ENCODE data around the gene NCL. TPM values are rescaled to one million over a fixed set of nuclear protein-coding genes. Genes with fewer than 3 reads are reported as not detected.
A peak's percentile ranks its signal among the peaks of the same experiment; 100 is the strongest.

NCL gene
- total RNA-seq, 1 donor, result 92.6 TPM

GRCh38 chr2:231482806-231483391 lies 18.6 kb upstream of the NCL start:
- H3K36me3 ChIP-seq (ENCODE audit: insufficient read depth, low read length), result no peaks in the 10 kb centered on the region
- H2AFZ ChIP-seq (ENCODE audit: low read length), result peak overlapping the region; percentile 90
- peak; percentile 99 for DNase-seq (ENCODE audit: insufficient read length, low spot score, missing footprints)
- H3K79me2 ChIP-seq (ENCODE audit: insufficient read depth, low read length), result no peaks in the 10 kb centered on the region
- peak overlapping the region; percentile 69 for H3K4me3 ChIP-seq (ENCODE audit: insufficient read depth, low read length)
- peak overlapping the region; percentile 38 for H3K27ac ChIP-seq (ENCODE audit: low read depth, low read length)
- H3K9me3 ChIP-seq (ENCODE audit: low read depth, low read length), result no peaks in the 10 kb centered on the region
- H3K4me2 ChIP-seq (ENCODE audit: insufficient read depth, low read length), result peak overlapping the region; percentile 66
- H3K27me3 ChIP-seq (ENCODE audit: insufficient read depth, low read length), result no peaks in the 10 kb centered on the region
- H3K4me1 ChIP-seq (ENCODE audit: insufficient read depth, low read length), result no peaks in the 10 kb centered on the region
- TF ChIP-seq, protein P1, sequence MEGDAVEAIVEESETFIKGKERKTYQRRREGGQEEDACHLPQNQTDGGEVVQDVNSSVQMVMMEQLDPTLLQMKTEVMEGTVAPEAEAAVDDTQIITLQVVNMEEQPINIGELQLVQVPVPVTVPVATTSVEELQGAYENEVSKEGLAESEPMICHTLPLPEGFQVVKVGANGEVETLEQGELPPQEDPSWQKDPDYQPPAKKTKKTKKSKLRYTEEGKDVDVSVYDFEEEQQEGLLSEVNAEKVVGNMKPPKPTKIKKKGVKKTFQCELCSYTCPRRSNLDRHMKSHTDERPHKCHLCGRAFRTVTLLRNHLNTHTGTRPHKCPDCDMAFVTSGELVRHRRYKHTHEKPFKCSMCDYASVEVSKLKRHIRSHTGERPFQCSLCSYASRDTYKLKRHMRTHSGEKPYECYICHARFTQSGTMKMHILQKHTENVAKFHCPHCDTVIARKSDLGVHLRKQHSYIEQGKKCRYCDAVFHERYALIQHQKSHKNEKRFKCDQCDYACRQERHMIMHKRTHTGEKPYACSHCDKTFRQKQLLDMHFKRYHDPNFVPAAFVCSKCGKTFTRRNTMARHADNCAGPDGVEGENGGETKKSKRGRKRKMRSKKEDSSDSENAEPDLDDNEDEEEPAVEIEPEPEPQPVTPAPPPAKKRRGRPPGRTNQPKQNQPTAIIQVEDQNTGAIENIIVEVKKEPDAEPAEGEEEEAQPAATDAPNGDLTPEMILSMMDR (IDR thresholded peaks at IDR 0.05; ENCODE audit: extremely low read depth, low read depth, low read length), result peak; percentile 75
- H4K20me1 ChIP-seq (ENCODE audit: insufficient read depth, low read length), result no peaks in the 10 kb centered on the region

DNA sequence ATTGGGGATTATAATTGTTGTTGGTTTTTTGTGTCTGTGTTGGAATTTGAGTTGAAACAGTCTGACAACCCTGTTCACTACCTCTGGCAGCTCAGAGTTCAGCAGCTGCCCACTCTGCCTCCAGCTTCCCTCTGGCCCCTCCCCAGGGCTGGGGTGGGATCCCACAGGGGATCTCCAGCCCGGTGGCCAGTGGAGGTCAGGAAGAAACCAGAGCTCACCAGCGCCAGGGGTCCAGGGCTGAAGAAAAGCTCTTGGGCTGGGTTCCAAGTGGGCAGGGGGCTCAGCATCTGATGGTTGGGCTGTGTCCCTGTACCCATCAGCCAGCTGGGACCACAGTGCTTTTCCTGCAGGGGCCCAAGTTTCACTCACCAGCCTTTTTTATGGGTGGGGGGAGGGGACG lies 16.5 kb upstream of the NCL start:
- Histone ChIP-seq H3K36me3 (ENCODE audit: insufficient read depth, low read length) (no peaks in the 10 kb centered on the region), H2AFZ (ENCODE audit: low read length) (no peak overlapping the region), H3K27ac (ENCODE audit: low read depth, low read length) (no peak overlapping the region), H3K9me3 (ENCODE audit: low read depth, low read length) (no peaks in the 10 kb centered on the region), H3K4me2 (ENCODE audit: insufficient read depth, low read length) (no peak overlapping the region), H4K20me1 (ENCODE audit: insufficient read depth, low read length) (no peaks in the 10 kb centered on the region), H3K79me2 (ENCODE audit: insufficient read depth, low read length) (no peaks in the 10 kb centered on the region), H3K4me3 (ENCODE audit: insufficient read depth, low read length) (no peak overlapping the region), H3K4me1 (ENCODE audit: insufficient read depth, low read length) (no peaks in the 10 kb centered on the region), H3K27me3 (ENCODE audit: insufficient read depth, low read length) (no peaks in the 10 kb centered on the region)
- TF ChIP-seq, protein P1 (IDR thresholded peaks at IDR 0.05; ENCODE audit: extremely low read depth, low read depth, low read length), result no peak
- DNase-seq (ENCODE audit: insufficient read length, low spot score, missing footprints), result no peak

- Histone ChIP-seq H3K4me3 (ENCODE audit: insufficient read depth, low read length) (no peak overlapping the region), H3K27me3 (ENCODE audit: insufficient read depth, low read length) (no peaks in the 10 kb centered on the region), H3K9me3 (ENCODE audit: low read depth, low read length) (no peaks in the 10 kb centered on the region), H3K79me2 (ENCODE audit: insufficient read depth, low read length) (no peaks in the 10 kb centered on the region), H3K4me2 (ENCODE audit: insufficient read depth, low read length) (no peak overlapping the region), H3K36me3 (ENCODE audit: insufficient read depth, low read length) (no peaks in the 10 kb centered on the region), H2AFZ (ENCODE audit: low read length) (no peak overlapping the region), H3K27ac (ENCODE audit: low read depth, low read length) (no peak overlapping the region), H3K4me1 (ENCODE audit: insufficient read depth, low read length) (no peaks in the 10 kb centered on the region), H4K20me1 (ENCODE audit: insufficient read depth, low read length) (no peaks in the 10 kb centered on the region)
- TF ChIP-seq, protein P1 (IDR thresholded peaks at IDR 0.05; ENCODE audit: extremely low read depth, low read depth, low read length), result no peak
- no peak for DNase-seq (ENCODE audit: insufficient read length, low spot score, missing footprints)
These were observed 15.2 kb upstream of the NCL start for GRCh38 chr2:231479455-231479854.

DNA sequence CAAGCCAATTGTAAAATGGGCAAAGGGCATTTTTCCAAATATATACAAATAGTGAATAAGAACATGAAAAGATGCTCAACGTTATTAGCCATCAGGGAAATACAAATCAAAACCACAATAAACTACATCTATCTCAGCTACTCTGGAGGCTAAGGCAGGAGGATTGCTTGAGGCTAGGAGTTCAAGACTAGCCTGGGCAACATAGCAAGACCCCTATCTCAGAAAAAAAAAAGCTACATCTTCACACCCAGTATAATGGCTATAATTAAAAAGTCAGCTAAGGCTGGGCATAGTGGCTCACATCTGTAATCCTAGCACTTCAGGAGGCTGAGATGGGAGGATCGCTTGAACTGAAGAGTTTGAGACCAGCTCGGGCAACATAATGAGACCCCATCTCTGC lies 12.6 kb upstream of the NCL start:
- no peak for DNase-seq (ENCODE audit: insufficient read length, low spot score, missing footprints)
- Histone ChIP-seq H3K9me3 (ENCODE audit: low read depth, low read length) (no peaks in the 10 kb centered on the region), H3K4me2 (ENCODE audit: insufficient read depth, low read length) (no peak overlapping the region), H3K4me1 (ENCODE audit: insufficient read depth, low read length) (no peaks in the 10 kb centered on the region), H3K36me3 (ENCODE audit: insufficient read depth, low read length) (no peaks in the 10 kb centered on the region), H2AFZ (ENCODE audit: low read length) (no peak overlapping the region), H3K79me2 (ENCODE audit: insufficient read depth, low read length) (no peaks in the 10 kb centered on the region), H3K4me3 (ENCODE audit: insufficient read depth, low read length) (no peak overlapping the region), H4K20me1 (ENCODE audit: insufficient read depth, low read length) (no peaks in the 10 kb centered on the region), H3K27ac (ENCODE audit: low read depth, low read length) (no peak overlapping the region), H3K27me3 (ENCODE audit: insufficient read depth, low read length) (no peaks in the 10 kb centered on the region)
- TF ChIP-seq, protein P1 (IDR thresholded peaks at IDR 0.05; ENCODE audit: extremely low read depth, low read depth, low read length), result no peak
